ENCODE results near the gene WDCP.
"Not testable (repeated sequence)": the region's sequence is repeated elsewhere in the genome, so short reads cannot be mapped to it uniquely, and the experiment has no call there.

GRCh38 chr2:24043133-24043532 is 4.1 kb downstream of the WDCP start:
- not testable (repeated sequence) for TF ChIP-seq CTCF (IDR thresholded peaks at IDR 0.05); SIN3A (IDR thresholded peaks at IDR 0.05; ENCODE audit: borderline replicate concordance, insufficient read depth, low read depth, low read length); POLR2AphosphoS5 (IDR thresholded peaks at IDR 0.05; ENCODE audit: low read depth, low read length)

Data from Panc1 (cell line).